ENCODE data around the gene PCDHB16. TPM values are rescaled to one million over a fixed set of nuclear protein-coding genes. Genes with fewer than 3 reads are reported as not detected.
"Not testable (repeated sequence)": the region's sequence is repeated elsewhere in the genome, so short reads cannot be mapped to it uniquely, and the experiment has no call there.

PCDHB16 gene
- total RNA-seq, 2 donors from 2014 or later, result not detected

GRCh38 chr5:141175933-141176332 lies 6.3 kb upstream of the PCDHB16 start:
- Mint-ChIP-seq H3K9me3 (peaks cover 13 to 17% of the 10 kb centered on the region in 2 donors), H3K36me3 (peaks cover 11 to 24% of the 10 kb centered on the region in 2 donors), H3K27ac (no peak overlapping the region)
- ATAC-seq, result no peak
- DNase-seq (ENCODE audit: low spot score in 2 of 2), result no peak

GRCh38 chr5:141177577-141178191 lies 4.5 kb upstream of the PCDHB16 start, which contains the start of gene PCDHB8:
PCDHB8 (plus strand) TSS chr5:141177790; CDS start chr5:141178035, 245 bp downstream.
- Mint-ChIP-seq H3K36me3 (peaks cover 19 to 25% of the 10 kb centered on the region in 2 donors), H3K9me3 (peaks cover 17 to 21% of the 10 kb centered on the region in 2 donors)
- DNase-seq (ENCODE audit: low spot score in 2 of 2); ATAC-seq; H3K27ac Mint-ChIP-seq: not testable (repeated sequence)

- peaks cover 14 to 22% of the 10 kb centered on the region in 2 donors for H3K9me3 Mint-ChIP-seq
- H3K27ac Mint-ChIP-seq; DNase-seq (ENCODE audit: low spot score in 2 of 2); ATAC-seq: not testable (repeated sequence)
- peaks cover 23 to 25% of the 10 kb centered on the region in 2 donors for H3K36me3 Mint-ChIP-seq
These were observed 2.8 kb upstream of the PCDHB16 start for GRCh38 chr5:141179371-141179770.

- not testable (repeated sequence) for H3K27ac Mint-ChIP-seq; ATAC-seq; DNase-seq (ENCODE audit: low spot score in 2 of 2)
- Mint-ChIP-seq H3K36me3 (peaks cover 28 to 30% of the 10 kb centered on the region in 2 donors), H3K9me3 (peaks cover 17 to 27% of the 10 kb centered on the region in 2 donors)
These were observed 2.3 kb upstream of the PCDHB16 start for GRCh38 chr5:141179876-141180275.

GRCh38 chr5:141180313-141180712 lies 1.9 kb upstream of the PCDHB16 start:
- DNase-seq (ENCODE audit: low spot score in 2 of 2) (no peak), ATAC-seq (no peak)
- H3K36me3 Mint-ChIP-seq, result peaks cover 29 to 34% of the 10 kb centered on the region in 2 donors
- H3K27ac Mint-ChIP-seq, result no peak overlapping the region
- H3K9me3 Mint-ChIP-seq, result peaks cover 17 to 31% of the 10 kb centered on the region in 2 donors

GRCh38 chr5:141184117-141184855 lies 2.1 kb downstream of the PCDHB16 start:
- ATAC-seq; DNase-seq (ENCODE audit: low spot score in 2 of 2); H3K27ac Mint-ChIP-seq: not testable (repeated sequence)
- H3K9me3 Mint-ChIP-seq, result peaks cover 25 to 41% of the 10 kb centered on the region in 2 donors
- peaks cover 43 to 55% of the 10 kb centered on the region in 2 donors for H3K36me3 Mint-ChIP-seq

- DNase-seq (ENCODE audit: low spot score in 2 of 2) (peak in 1 of 2 donors; percentile 23), ATAC-seq (no peak)
- Mint-ChIP-seq H3K36me3 (peaks cover 44 to 56% of the 10 kb centered on the region in 2 donors), H3K9me3 (peaks cover 26 to 35% of the 10 kb centered on the region in 2 donors), H3K27ac (no peak within 1 kb of the TSS)
These were observed 4.8 kb downstream of the PCDHB16 start, which contains the start of gene PCDHB9 for GRCh38 chr5:141186897-141187512. PCDHB9 (plus strand) TSS chr5:141187161; CDS start chr5:141187319, 158 bp downstream.

- Mint-ChIP-seq H3K9me3 (peaks cover 25 to 33% of the 10 kb centered on the region in 2 donors), H3K36me3 (peaks cover 44 to 56% of the 10 kb centered on the region in 2 donors)
- DNase-seq (ENCODE audit: low spot score in 2 of 2); ATAC-seq; H3K27ac Mint-ChIP-seq: not testable (repeated sequence)
These were observed 6.5 kb downstream of the PCDHB16 start for GRCh38 chr5:141188682-141189081.

- not testable (repeated sequence) for DNase-seq (ENCODE audit: low spot score in 2 of 2); H3K27ac Mint-ChIP-seq; ATAC-seq
- Mint-ChIP-seq H3K9me3 (peaks cover 25 to 33% of the 10 kb centered on the region in 2 donors), H3K36me3 (peaks cover 45 to 57% of the 10 kb centered on the region in 2 donors)
These were observed 6.9 kb downstream of the PCDHB16 start for GRCh38 chr5:141189131-141189530.

GRCh38 chr5:141192110-141192725 lies 10.0 kb downstream of the PCDHB16 start, which contains the start of gene PCDHB10:
PCDHB10 (plus strand) TSS chr5:141192353; CDS start chr5:141192553, 200 bp downstream.
- DNase-seq (ENCODE audit: low spot score in 2 of 2), result peak in 1 of 2 donors; percentile 32
- peaks cover 22 to 33% of the 10 kb centered on the region in 2 donors for H3K9me3 Mint-ChIP-seq
- H3K36me3 Mint-ChIP-seq, result peaks cover 41 to 56% of the 10 kb centered on the region in 2 donors
- no peak for ATAC-seq
- H3K27ac Mint-ChIP-seq, result no peak within 1 kb of the TSS

- Mint-ChIP-seq H3K9me3 (peaks cover 25 to 45% of the 10 kb centered on the region in 2 donors), H3K36me3 (peaks cover 46 to 49% of the 10 kb centered on the region in 2 donors)
- not testable (repeated sequence) for DNase-seq (ENCODE audit: low spot score in 2 of 2); H3K27ac Mint-ChIP-seq; ATAC-seq
These were observed 12.1 kb downstream of the PCDHB16 start for GRCh38 chr5:141194332-141194731.

GRCh38 chr5:141196363-141196762 lies 14.2 kb downstream of the PCDHB16 start:
- DNase-seq (ENCODE audit: low spot score in 2 of 2) (no peak), ATAC-seq (no peak)
- Mint-ChIP-seq H3K9me3 (peaks cover 35 to 47% of the 10 kb centered on the region in 2 donors), H3K27ac (no peak overlapping the region), H3K36me3 (peaks cover 57 to 64% of the 10 kb centered on the region in 2 donors)

- no peak for DNase-seq (ENCODE audit: low spot score in 2 of 2)
- peaks cover 36 to 42% of the 10 kb centered on the region in 2 donors for H3K36me3 Mint-ChIP-seq
- no peak within 1 kb of the TSS for H3K27ac Mint-ChIP-seq
- no peak for ATAC-seq
- peaks cover 22 to 32% of the 10 kb centered on the region in 2 donors for H3K9me3 Mint-ChIP-seq
These were observed 17.4 kb downstream of the PCDHB16 start, which contains the start of gene PCDHB11 for GRCh38 chr5:141199359-141200235. PCDHB11 (plus strand) TSS chr5:141199627; CDS start chr5:141199775, 148 bp downstream.

GRCh38 chr5:141201126-141201525 lies 18.9 kb downstream of the PCDHB16 start:
- peaks cover 22 to 27% of the 10 kb centered on the region in 2 donors for H3K9me3 Mint-ChIP-seq
- H3K36me3 Mint-ChIP-seq, result peaks cover 27 to 39% of the 10 kb centered on the region in 2 donors
- DNase-seq (ENCODE audit: low spot score in 2 of 2); ATAC-seq; H3K27ac Mint-ChIP-seq: not testable (repeated sequence)

- Mint-ChIP-seq H3K36me3 (peaks cover 21 to 35% of the 10 kb centered on the region in 2 donors), H3K9me3 (peaks cover 18 to 22% of the 10 kb centered on the region in 2 donors), H3K27ac (peak overlapping the region in 1 of 2 donors; percentile 50)
- ATAC-seq; DNase-seq (ENCODE audit: low spot score in 2 of 2): not testable (repeated sequence)
These were observed 19.5 kb downstream of the PCDHB16 start for GRCh38 chr5:141201646-141202045.
